Transverse colon (tissue), 4 donors: ENCODE data around the gene ZNF407.

Experiments used
- CTCF ChIP-seq, 5 experiments: fragments of 200-600 bp in 3 of 5; fragments of 450-650 bp in 2 of 5; sonication (generic) in 3 of 5; IDR thresholded peaks; 1 replicate in 2 of 5; 2 replicates in 3 of 5; pipeline ENCODE4 v1.5.1; 2016 to 2017; ENCODE audit warnings: antibody characterized with exemption in 5 of 5, inconsistent platforms in 3 of 5, mild to moderate bottlenecking in 2 of 5, moderate library complexity in 1 of 5
- EP300 ChIP-seq: sonication (generic); formaldehyde crosslinking; IDR thresholded peaks from one replicate; pipeline ENCODE4 v1.6.1; 2017; ENCODE audit warnings: antibody characterized with exemption, low read depth
- POLR2A ChIP-seq: fragments of 450-650 bp; IDR thresholded peaks from one replicate; pipeline ENCODE4 v1.6.1; 2016; ENCODE audit warnings: antibody characterized with exemption, mild to moderate bottlenecking, moderate library complexity
- POLR2AphosphoS5 ChIP-seq, 3 donors: sonication (generic); formaldehyde crosslinking; IDR thresholded peaks; one replicate each; pipeline ENCODE4 v1.6.1; 2016; ENCODE audit warnings: antibody characterized with exemption in 3 of 3

GRCh38 chr18:75109319-75109691, 511.6 kb downstream of the ZNF407 start:
- no peak for TF ChIP-seq CTCF (IDR thresholded peaks at IDR 0.05)
- no peak for TF ChIP-seq EP300
- TF ChIP-seq POLR2AphosphoS5 (IDR thresholded peaks at IDR 0.05), result no peak
- no peak for TF ChIP-seq POLR2A
